ENCODE data around the gene RTN4R.

The RTN4R gene

DNA sequence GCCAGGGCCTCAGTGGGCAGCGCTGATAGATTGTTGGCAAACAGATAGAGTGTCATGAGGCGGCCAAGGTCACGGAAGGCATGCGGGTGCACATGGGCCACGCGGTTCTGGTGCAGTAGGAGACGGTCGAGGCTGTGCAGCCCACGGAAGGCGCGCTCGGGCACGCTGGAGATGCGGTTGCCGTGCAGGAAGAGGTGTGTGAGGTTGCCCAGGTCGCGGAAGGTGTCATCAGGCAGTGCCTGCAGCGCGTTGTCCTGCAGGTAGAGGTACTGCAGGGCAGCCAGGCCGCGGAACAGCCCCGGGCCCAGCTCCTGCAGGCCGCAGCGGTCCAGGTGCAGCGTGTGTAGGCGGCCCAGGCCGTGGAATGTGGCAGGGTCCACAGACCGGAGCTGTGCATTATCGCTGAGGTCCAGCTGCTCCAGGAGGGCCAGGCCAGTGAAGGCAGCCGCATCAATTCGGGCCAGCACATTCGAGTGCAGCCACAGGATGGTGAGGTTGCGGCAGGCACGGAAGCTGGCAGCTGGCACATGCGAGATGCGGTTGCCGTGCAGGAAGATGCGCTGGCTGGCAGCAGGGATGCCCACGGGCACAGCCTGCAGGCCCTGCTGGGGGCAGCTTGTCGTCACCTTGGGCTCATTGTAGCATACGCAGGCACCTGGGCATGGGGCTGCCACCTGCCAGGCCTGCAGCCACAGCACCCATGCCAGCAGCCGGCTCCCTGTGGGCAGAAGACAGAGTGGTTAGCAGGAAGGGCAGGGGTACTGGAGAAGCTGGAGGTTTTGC lies 25.5 kb downstream of the RTN4R start:
- TF ChIP-seq HIC1 (tag by site-specific recombination; IDR thresholded peaks at IDR 0.05) (peak; percentile 76; the same call in 1 of the 2 replicates), INSM2 (tag by site-specific recombination; IDR thresholded peaks at IDR 0.05) (no peak), ZNF221 (tag by site-specific recombination; IDR thresholded peaks at IDR 0.05; ENCODE audit: borderline replicate concordance) (no peak), ZNF280D (tag by site-specific recombination; IDR thresholded peaks at IDR 0.05) (no peak), ZNF169 (tag by site-specific recombination; IDR thresholded peaks at IDR 0.05) (no peak), ZNF621 (tag by site-specific recombination; IDR thresholded peaks at IDR 0.05) (no peak), KLF9 (tag by site-specific recombination; IDR thresholded peaks at IDR 0.05; ENCODE audit: low read depth) (0 out of 2 replicates have a peak, but pooled peaks have one; percentile 26), ZFP69B (tag by site-specific recombination; IDR thresholded peaks at IDR 0.05) (no peak)
- POLR2A ChIA-PET = no interaction called here
- Histone ChIP-seq H3K9me3 (ENCODE audit: control insufficient read depth, insufficient read depth, low read depth, low read length) (no peaks in the 10 kb centered on the region), H3K4me3 (ENCODE audit: low read depth, low read length) (no peak overlapping the region), H3K4me1 (ENCODE audit: control insufficient read depth, insufficient read depth, low read length) (peaks cover 25% of the 10 kb centered on the region), H3K36me3 (ENCODE audit: control insufficient read depth in 2 of 2, insufficient read depth in 1 of 2, low read length in 2 of 2) (peaks cover 0 to 17% of the 10 kb centered on the region in 2 experiments; a peak in 1 of 3 replicates), H3K27ac (ENCODE audit: extremely low read depth, low read depth, low read length) (peak overlapping the region; percentile 45; the same call in 1 of the 2 replicates)
- CTCF ChIA-PET = no interaction called here

DNA sequence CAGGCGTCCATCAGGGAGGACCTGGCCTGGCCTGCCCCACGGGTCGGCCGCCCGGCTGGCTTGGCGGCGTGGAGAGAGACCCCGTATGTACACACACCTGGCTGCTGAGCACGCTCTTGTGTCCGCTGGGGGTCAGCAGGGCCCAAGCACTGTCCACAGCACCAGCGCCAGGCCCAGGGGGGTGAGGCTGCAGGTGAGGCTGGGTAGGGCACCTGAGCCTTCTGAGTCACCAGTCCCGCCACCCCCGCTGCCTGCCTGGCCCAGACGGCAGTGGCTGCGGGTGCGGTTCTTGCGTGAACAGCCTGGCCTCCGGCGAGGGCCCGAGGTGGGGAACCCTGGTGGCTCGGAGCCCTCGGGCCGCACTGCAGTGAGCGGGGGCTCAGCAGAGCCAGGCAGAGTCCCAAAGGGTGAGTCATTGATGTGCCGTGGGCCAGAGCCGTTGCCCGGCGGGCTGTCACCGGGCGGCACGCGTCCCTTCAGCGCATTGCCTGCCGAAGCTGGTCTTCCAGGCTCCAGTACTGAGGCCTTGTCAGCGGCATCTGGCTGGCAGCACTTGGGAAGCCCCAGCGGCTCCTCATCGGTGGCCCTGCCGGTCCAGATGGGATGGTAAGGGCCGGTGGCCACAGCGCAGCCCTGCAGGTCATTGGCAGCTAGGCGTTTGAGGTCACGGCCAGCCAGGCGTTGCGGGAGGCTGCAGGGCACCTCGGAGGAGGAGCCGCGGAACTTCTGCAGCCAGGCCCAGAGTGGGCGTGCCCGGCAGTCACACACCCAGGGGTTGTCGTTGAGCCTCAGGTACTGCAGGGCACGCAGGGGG lies 26.3 kb downstream of the RTN4R start:
- Histone ChIP-seq H3K4me1 (ENCODE audit: control insufficient read depth, insufficient read depth, low read length) (peaks cover 25% of the 10 kb centered on the region), H3K27ac (ENCODE audit: extremely low read depth, low read depth, low read length) (no peak overlapping the region), H3K4me3 (ENCODE audit: low read depth, low read length) (no peak overlapping the region), H3K9me3 (ENCODE audit: control insufficient read depth, insufficient read depth, low read depth, low read length) (no peaks in the 10 kb centered on the region), H3K36me3 (ENCODE audit: control insufficient read depth in 2 of 2, insufficient read depth in 1 of 2, low read length in 2 of 2) (peaks cover 0 to 17% of the 10 kb centered on the region in 2 experiments; a peak in 1 of 3 replicates)
- POLR2A ChIA-PET = no interaction called here
- CTCF ChIA-PET = no interaction called here
- TF ChIP-seq ZFHX2 (tag by site-specific recombination; conservative IDR thresholded peaks at IDR 0.05) (0 out of 2 replicates have a peak, but pooled peaks have one; percentile 30), ZNF664 (tag by site-specific recombination; IDR thresholded peaks at IDR 0.05) (no peak), ZBTB8A (tag by site-specific recombination; IDR thresholded peaks at IDR 0.05) (0 out of 2 replicates have a peak, but pooled peaks have one; percentile 36)

DNA sequence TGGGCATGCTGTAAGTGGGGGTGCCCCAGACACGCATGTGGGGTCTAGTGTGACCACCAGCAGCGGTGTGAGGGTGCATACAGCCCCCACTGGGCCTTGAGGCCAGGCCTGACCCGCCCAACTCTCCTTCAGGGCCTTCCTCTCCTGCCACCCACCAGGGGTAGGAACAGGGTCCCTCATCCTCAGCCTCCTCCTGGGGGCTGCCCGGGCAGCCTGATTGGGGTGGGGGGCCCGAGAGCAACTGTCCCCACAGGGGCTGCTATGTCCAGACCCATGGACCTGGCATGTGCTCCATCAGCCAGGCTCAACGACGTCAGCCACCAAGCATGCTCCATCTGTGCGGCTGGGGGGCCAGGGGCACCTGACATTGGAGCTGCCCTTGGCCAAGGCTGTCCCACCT lies 27.2 kb downstream of the RTN4R start:
- H3K36me3 ChIP-seq (ENCODE audit: control insufficient read depth in 2 of 2, insufficient read depth in 1 of 2, low read length in 2 of 2) = peaks cover 0 to 17% of the 10 kb centered on the region in 2 experiments; a peak in 1 of 3 replicates
- ChIA-PET CTCF (no interaction called here), POLR2A (no interaction called here)
- no peak overlapping the region for H3K4me3 ChIP-seq (ENCODE audit: low read depth, low read length)
- H3K9me3 ChIP-seq (ENCODE audit: control insufficient read depth, insufficient read depth, low read depth, low read length) = no peaks in the 10 kb centered on the region
- H3K27ac ChIP-seq (ENCODE audit: extremely low read depth, low read depth, low read length) = no peak overlapping the region
- H3K4me1 ChIP-seq (ENCODE audit: control insufficient read depth, insufficient read depth, low read length) = peaks cover 25% of the 10 kb centered on the region
- no peak for TF ChIP-seq ZNF768 (tag by site-specific recombination; IDR thresholded peaks at IDR 0.05)
- no peak for TF ChIP-seq ZNF600 (tag by site-specific recombination; IDR thresholded peaks at IDR 0.05)
- TF ChIP-seq ZNF571 (tag by site-specific recombination; IDR thresholded peaks at IDR 0.05) = no peak
- no peak for TF ChIP-seq ZNF707 (tag by site-specific recombination; IDR thresholded peaks at IDR 0.05)
- no peak for TF ChIP-seq ZFHX2 (tag by site-specific recombination; conservative IDR thresholded peaks at IDR 0.05)
- TF ChIP-seq BCL6B (tag by site-specific recombination; IDR thresholded peaks at IDR 0.05) = no peak
- TF ChIP-seq, protein P1, sequence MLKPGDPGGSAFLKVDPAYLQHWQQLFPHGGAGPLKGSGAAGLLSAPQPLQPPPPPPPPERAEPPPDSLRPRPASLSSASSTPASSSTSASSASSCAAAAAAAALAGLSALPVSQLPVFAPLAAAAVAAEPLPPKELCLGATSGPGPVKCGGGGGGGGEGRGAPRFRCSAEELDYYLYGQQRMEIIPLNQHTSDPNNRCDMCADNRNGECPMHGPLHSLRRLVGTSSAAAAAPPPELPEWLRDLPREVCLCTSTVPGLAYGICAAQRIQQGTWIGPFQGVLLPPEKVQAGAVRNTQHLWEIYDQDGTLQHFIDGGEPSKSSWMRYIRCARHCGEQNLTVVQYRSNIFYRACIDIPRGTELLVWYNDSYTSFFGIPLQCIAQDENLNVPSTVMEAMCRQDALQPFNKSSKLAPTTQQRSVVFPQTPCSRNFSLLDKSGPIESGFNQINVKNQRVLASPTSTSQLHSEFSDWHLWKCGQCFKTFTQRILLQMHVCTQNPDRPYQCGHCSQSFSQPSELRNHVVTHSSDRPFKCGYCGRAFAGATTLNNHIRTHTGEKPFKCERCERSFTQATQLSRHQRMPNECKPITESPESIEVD (tag by site-specific recombination; IDR thresholded peaks at IDR 0.05) = no peak
- no peak for TF ChIP-seq ZNF335 (tag by site-specific recombination; conservative IDR thresholded peaks at IDR 0.05)

All from HEK293 (cell line).